Keratinocyte (primary cell): Measurements from ENCODE around the gene TRIML1.

Source experiments
- CTCF ChIP-seq, 3 experiments: IDR thresholded peaks in 1 of 3; conservative IDR thresholded peaks in 1 of 3; optimal IDR thresholded peaks in 1 of 3; 2 replicates in 2 of 3; 3 replicates in 1 of 3; pipeline versions ENCODE3 to v1.5.1; 2011; ENCODE audit warnings: low read length in 3 of 3, mild to moderate bottlenecking in 3 of 3, moderate library complexity in 2 of 3, control low read depth in 1 of 3, inconsistent platforms in 1 of 3; ENCODE audit not compliant: insufficient read depth in 2 of 3; ENCODE audit errors: extremely low read depth in 1 of 3
- EZH2 ChIP-seq: IDR thresholded peaks from one replicate; pipeline ENCODE4 v1.6.1; 2012; ENCODE audit warnings: inconsistent platforms, mild to moderate bottlenecking, low read length, moderate library complexity

GRCh38 chr4:188110741-188111471, 28.3 kb upstream of the TRIML1 start:
- TF ChIP-seq CTCF (optimal IDR thresholded peaks at IDR 0.05 in 1 of 3, IDR thresholded peaks at IDR 0.05 in 1 of 3, conservative IDR thresholded peaks at IDR 0.05 in 1 of 3; ENCODE audit: extremely low read depth in 1 of 3, insufficient read depth in 2 of 3, low read length in 3 of 3) (no peak), EZH2 (no peak)
